Measurements from ENCODE around the gene LRIG2. TPM values are rescaled to one million over a fixed set of nuclear protein-coding genes. Genes with fewer than 3 reads are reported as not detected.

LRIG2 gene
- total and polyA plus RNA-seq, 9 of the 15 experiments (the other 6 are each of a cell fraction or from before 2014, with no cell fraction given), result 1.8 to 28.1 (median 11.5) TPM

DNA sequence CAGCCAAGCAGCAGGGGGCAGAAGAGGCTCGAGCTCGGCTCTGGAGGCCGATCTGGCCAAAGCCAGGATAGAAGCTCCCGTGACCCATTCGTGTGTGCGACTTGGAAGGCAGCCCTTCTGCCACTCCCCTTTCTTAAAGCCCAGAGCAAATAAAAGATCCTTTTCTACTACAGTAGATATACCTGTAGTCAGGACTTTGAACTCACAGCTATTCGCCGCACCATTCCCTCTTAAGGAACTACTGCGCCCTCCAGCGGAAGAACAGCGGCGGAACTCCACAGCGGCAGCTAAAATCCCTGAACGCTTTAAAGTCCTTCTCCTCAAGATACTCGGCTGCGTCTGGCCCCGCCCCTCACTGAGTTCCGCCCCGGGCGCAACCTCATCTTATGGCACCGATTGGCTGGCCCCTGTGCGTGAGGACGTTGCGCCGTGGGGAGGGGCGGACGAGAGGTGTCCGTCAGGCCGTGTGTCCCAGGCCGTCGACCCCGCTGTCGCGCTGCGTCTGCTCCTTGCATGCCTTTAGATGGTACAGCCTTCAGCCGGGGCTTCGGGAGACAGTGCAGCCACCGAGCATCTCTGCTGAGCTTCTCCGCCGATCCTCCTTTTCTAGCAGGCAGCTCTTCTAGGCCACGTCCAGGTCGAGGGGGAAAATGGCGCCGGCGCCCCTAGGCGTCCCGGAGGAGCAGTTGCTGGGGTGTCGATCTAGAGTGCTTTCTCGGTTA lies at the start of gene LRIG2 (continued):
- peak; percentile 25 for TF ChIP-seq ZKSCAN1 (IDR thresholded peaks at IDR 0.05; ENCODE audit: low read depth, low read length)
- TF ChIP-seq ZNF830 (CRISPR knock-in tag; IDR thresholded peaks at IDR 0.05), result 0 out of 2 replicates have a peak, but pooled peaks have one; percentile 39
- TF ChIP-seq MTA3 (IDR thresholded peaks at IDR 0.05; ENCODE audit: borderline replicate concordance), result peak; percentile 11; the same call in 1 of the 2 replicates
- TF ChIP-seq SIN3A (IDR thresholded peaks at IDR 0.05; ENCODE audit: borderline replicate concordance in 2 of 2, control insufficient read depth in 1 of 2, low read depth in 2 of 2, low read length in 2 of 2), result peak; percentile 27 to 78; a peak in 2 of 4 replicates
- peak; percentile 73 for TF ChIP-seq SMARCE1 (IDR thresholded peaks at IDR 0.05)
- peak; percentile 81 for TF ChIP-seq RBBP5 (IDR thresholded peaks at IDR 0.05; ENCODE audit: borderline replicate concordance, insufficient read depth, low read length, poor library complexity, severe bottlenecking)
- no peak for TF ChIP-seq SRSF7 (optimal IDR thresholded peaks at IDR 0.05; ENCODE audit: low read depth, low read length)
- 0 out of 4 replicates have a peak, but pooled peaks have one; percentile 9 to 46 for TF ChIP-seq UBTF (IDR thresholded peaks at IDR 0.05; ENCODE audit: borderline replicate concordance in 1 of 2, low read depth in 2 of 2, low read length in 2 of 2)
- TF ChIP-seq ZNF668 (CRISPR knock-in tag; IDR thresholded peaks at IDR 0.05), result no peak
- TF ChIP-seq FOXP1 (CRISPR knock-in tag; IDR thresholded peaks at IDR 0.05), result peak; percentile 86
- TF ChIP-seq TOE1 (IDR thresholded peaks at IDR 0.05; ENCODE audit: borderline replicate concordance), result peak; percentile 50; the same call in 1 of the 2 replicates
- peak; percentile 53; the same call in 1 of the 2 replicates for TF ChIP-seq TOE1 (CRISPR knock-in tag; IDR thresholded peaks at IDR 0.05; ENCODE audit: borderline replicate concordance, low read depth)
- no peak for TF ChIP-seq MTF1 (CRISPR knock-in tag; IDR thresholded peaks at IDR 0.05; ENCODE audit: borderline replicate concordance)
- peak; percentile 64; the same call in 1 of the 2 replicates for TF ChIP-seq BCOR (IDR thresholded peaks at IDR 0.05)
- TF ChIP-seq SMARCA4 (IDR thresholded peaks at IDR 0.05), result peak; percentile 82
- TF ChIP-seq NR3C1 (CRISPR knock-in tag; IDR thresholded peaks at IDR 0.05), result no peak
- TF ChIP-seq NCOR1 (IDR thresholded peaks at IDR 0.05), result no peak
- peak; percentile 66 for TF ChIP-seq KLF16 (IDR thresholded peaks at IDR 0.05)
- TF ChIP-seq SIN3B (IDR thresholded peaks at IDR 0.05; ENCODE audit: low read depth), result peak; percentile 65
- peak; percentile 48; the same call in 1 of the 2 replicates for TF ChIP-seq KLF1 (tag; IDR thresholded peaks at IDR 0.05)
- peak; percentile 90 for TF ChIP-seq CREM (IDR thresholded peaks at IDR 0.05; ENCODE audit: low read depth)
- 0 out of 2 replicates have a peak, but pooled peaks have one; percentile 59 for TF ChIP-seq THAP7 (CRISPR knock-in tag; IDR thresholded peaks at IDR 0.05)
- TF ChIP-seq CHD2 (IDR thresholded peaks at IDR 0.05; ENCODE audit: low read depth, low read length), result peak; percentile 36; the same call in 1 of the 2 replicates
- TF ChIP-seq MITF (IDR thresholded peaks at IDR 0.05), result peak; percentile 83
- TF ChIP-seq ZNF134 (CRISPR knock-in tag; conservative IDR thresholded peaks at IDR 0.05), result 0 out of 2 replicates have a peak, but pooled peaks have one; percentile 4
